ENCODE data around the gene XRCC5.

Gene XRCC5

GRCh38 chr2:216108967-216109921, at the start of gene XRCC5:
XRCC5 (plus strand) TSS chr2:216109348; CDS start chr2:216109437, 89 bp downstream.
- Mint-ChIP-seq H3K36me3 (ENCODE audit: low read depth) (peaks cover 48% of the 10 kb centered on the region), H3K9me3 (no peaks in the 10 kb centered on the region), H3K27ac (peak within 1 kb of the TSS; percentile 96), H3K27me3 (peaks cover 8% of the 10 kb centered on the region), H3K4me1 (ENCODE audit: low read depth) (peaks cover 42% of the 10 kb centered on the region), H3K4me3 (peak within 1 kb of the TSS; percentile 100)
- intact Hi-C loops (cut with micrococcal nuclease): no loop called here

GRCh38 chr2:216064014-216064630, 45.0 kb upstream of the XRCC5 start:
- Mint-ChIP-seq H3K27ac (no peak overlapping the region), H3K36me3 (ENCODE audit: low read depth) (peaks cover 7% of the 10 kb centered on the region), H3K4me3 (no peak overlapping the region), H3K9me3 (no peaks in the 10 kb centered on the region), H3K4me1 (ENCODE audit: low read depth) (no peaks in the 10 kb centered on the region), H3K27me3 (no peaks in the 10 kb centered on the region)
- intact Hi-C loops (cut with micrococcal nuclease): no loop called here

GRCh38 chr2:216064665-216065064, 44.5 kb upstream of the XRCC5 start:
- H3K4me1 Mint-ChIP-seq (ENCODE audit: low read depth): no peaks in the 10 kb centered on the region
- no peaks in the 10 kb centered on the region for H3K27me3 Mint-ChIP-seq
- no peaks in the 10 kb centered on the region for H3K9me3 Mint-ChIP-seq
- intact Hi-C loops (cut with micrococcal nuclease): no loop called here
- no peak overlapping the region for H3K4me3 Mint-ChIP-seq
- H3K36me3 Mint-ChIP-seq (ENCODE audit: low read depth): peaks cover 7% of the 10 kb centered on the region
- no peak overlapping the region for H3K27ac Mint-ChIP-seq

GRCh38 chr2:216066230-216066629, 42.9 kb upstream of the XRCC5 start:
- Mint-ChIP-seq H3K4me1 (ENCODE audit: low read depth) (no peaks in the 10 kb centered on the region), H3K9me3 (no peaks in the 10 kb centered on the region), H3K4me3 (no peak overlapping the region), H3K36me3 (ENCODE audit: low read depth) (peaks cover 7% of the 10 kb centered on the region), H3K27ac (no peak overlapping the region), H3K27me3 (no peaks in the 10 kb centered on the region)
- intact Hi-C loops (cut with micrococcal nuclease): no loop called here

- no peaks in the 10 kb centered on the region for H3K27me3 Mint-ChIP-seq
- H3K4me3 Mint-ChIP-seq: no peak overlapping the region
- no peak overlapping the region for H3K27ac Mint-ChIP-seq
- intact Hi-C loops (cut with micrococcal nuclease): no loop called here
- H3K9me3 Mint-ChIP-seq: no peaks in the 10 kb centered on the region
- peaks cover 6% of the 10 kb centered on the region for H3K4me1 Mint-ChIP-seq (ENCODE audit: low read depth)
- no peaks in the 10 kb centered on the region for H3K36me3 Mint-ChIP-seq (ENCODE audit: low read depth)
Measured at GRCh38 chr2:216069028-216069427, 40.1 kb upstream of the XRCC5 start.

GRCh38 chr2:216070195-216070594, 39.0 kb upstream of the XRCC5 start:
- intact Hi-C loops (cut with micrococcal nuclease): no loop called here
- Mint-ChIP-seq H3K36me3 (ENCODE audit: low read depth) (no peaks in the 10 kb centered on the region), H3K27ac (no peak overlapping the region), H3K9me3 (no peaks in the 10 kb centered on the region), H3K27me3 (no peaks in the 10 kb centered on the region), H3K4me3 (no peak overlapping the region), H3K4me1 (ENCODE audit: low read depth) (peaks cover 6% of the 10 kb centered on the region)

- no peaks in the 10 kb centered on the region for H3K9me3 Mint-ChIP-seq
- peaks cover 6% of the 10 kb centered on the region for H3K4me1 Mint-ChIP-seq (ENCODE audit: low read depth)
- H3K4me3 Mint-ChIP-seq: no peak overlapping the region
- intact Hi-C loops (cut with micrococcal nuclease): no loop called here
- H3K36me3 Mint-ChIP-seq (ENCODE audit: low read depth): no peaks in the 10 kb centered on the region
- H3K27ac Mint-ChIP-seq: no peak overlapping the region
- H3K27me3 Mint-ChIP-seq: no peaks in the 10 kb centered on the region
Measured at GRCh38 chr2:216071111-216071851, 37.9 kb upstream of the XRCC5 start.

- Mint-ChIP-seq H3K4me3 (no peak overlapping the region), H3K27ac (no peak overlapping the region), H3K27me3 (no peaks in the 10 kb centered on the region), H3K4me1 (ENCODE audit: low read depth) (peaks cover 6% of the 10 kb centered on the region), H3K9me3 (no peaks in the 10 kb centered on the region), H3K36me3 (ENCODE audit: low read depth) (no peaks in the 10 kb centered on the region)
- intact Hi-C loops (cut with micrococcal nuclease): no loop called here
Measured at GRCh38 chr2:216072473-216072872, 36.7 kb upstream of the XRCC5 start.

- H3K4me3 Mint-ChIP-seq: no peak overlapping the region
Measured at GRCh38 chr2:216073773-216074172, 35.4 kb upstream of the XRCC5 start.

GRCh38 chr2:216074380-216074779, 34.8 kb upstream of the XRCC5 start:
- intact Hi-C loops (cut with micrococcal nuclease): no loop called here
- Mint-ChIP-seq H3K9me3 (no peaks in the 10 kb centered on the region), H3K4me3 (no peak overlapping the region), H3K4me1 (ENCODE audit: low read depth) (peaks cover 6% of the 10 kb centered on the region), H3K36me3 (ENCODE audit: low read depth) (no peaks in the 10 kb centered on the region), H3K27me3 (no peaks in the 10 kb centered on the region), H3K27ac (no peak overlapping the region)

More at GRCh38 chr2:216073773-216074172, 35.4 kb upstream of the XRCC5 start:
- Mint-ChIP-seq H3K36me3 (ENCODE audit: low read depth) (no peaks in the 10 kb centered on the region), H3K9me3 (no peaks in the 10 kb centered on the region), H3K27me3 (no peaks in the 10 kb centered on the region), H3K4me1 (ENCODE audit: low read depth) (peaks cover 6% of the 10 kb centered on the region), H3K27ac (no peak overlapping the region)
- intact Hi-C loops (cut with micrococcal nuclease): no loop called here

GRCh38 chr2:216074794-216075193, 34.4 kb upstream of the XRCC5 start:
- Mint-ChIP-seq H3K4me3 (no peak overlapping the region), H3K36me3 (ENCODE audit: low read depth) (no peaks in the 10 kb centered on the region), H3K27ac (no peak overlapping the region), H3K27me3 (no peaks in the 10 kb centered on the region), H3K4me1 (ENCODE audit: low read depth) (peaks cover 6% of the 10 kb centered on the region), H3K9me3 (no peaks in the 10 kb centered on the region)
- intact Hi-C loops (cut with micrococcal nuclease): no loop called here

- intact Hi-C loops (cut with micrococcal nuclease): no loop called here
- H3K27me3 Mint-ChIP-seq: no peaks in the 10 kb centered on the region
- no peak overlapping the region for H3K27ac Mint-ChIP-seq
- no peaks in the 10 kb centered on the region for H3K36me3 Mint-ChIP-seq (ENCODE audit: low read depth)
- H3K9me3 Mint-ChIP-seq: no peaks in the 10 kb centered on the region
- H3K4me3 Mint-ChIP-seq: no peak overlapping the region
- peaks cover 6% of the 10 kb centered on the region for H3K4me1 Mint-ChIP-seq (ENCODE audit: low read depth)
Measured at GRCh38 chr2:216075510-216076485, 33.4 kb upstream of the XRCC5 start.

GRCh38 chr2:216078776-216079175, 30.4 kb upstream of the XRCC5 start:
- H3K4me1 Mint-ChIP-seq (ENCODE audit: low read depth): peaks cover 22% of the 10 kb centered on the region
- intact Hi-C loops (cut with micrococcal nuclease): no loop called here

More at GRCh38 chr2:216078776-216079175, 30.4 kb upstream of the XRCC5 start:
- no peak overlapping the region for H3K27ac Mint-ChIP-seq
- peaks cover 8% of the 10 kb centered on the region for H3K27me3 Mint-ChIP-seq
- H3K9me3 Mint-ChIP-seq: no peaks in the 10 kb centered on the region
- peaks cover 9% of the 10 kb centered on the region for H3K36me3 Mint-ChIP-seq (ENCODE audit: low read depth)
- no peak overlapping the region for H3K4me3 Mint-ChIP-seq
